ENCODE results near the gene PDCD1. TPM values are rescaled to one million over a fixed set of nuclear protein-coding genes. Genes with fewer than 3 reads are reported as not detected.

The PDCD1 gene
- total RNA-seq, 2 experiments from 2014 or later = 33.2 to 37.2 TPM

- Mint-ChIP-seq H3K27me3 (peaks cover 20% of the 10 kb centered on the region), H3K4me1 (peaks cover 74% of the 10 kb centered on the region), H3K27ac (no peak overlapping the region), H3K4me3 (no peak overlapping the region), H3K9me3 (ENCODE audit: low read depth) (peaks cover 12% of the 10 kb centered on the region), H3K36me3 (ENCODE audit: low read depth) (peaks cover 5% of the 10 kb centered on the region)
- DNase-seq = no peak
- ChIA-PET CTCF (interaction anchor here (1.0 to 3.7 kb wide), 3 partner anchors 7 to 180 kb away, joined by 3 to 33 read pairs (median 14); partner anchors contain the start of gene DTYMK), POLR2A (interaction anchor here (0.6 to 2.7 kb wide), 4 partner anchors 12 to 81 kb away, joined by 3 to 13 read pairs (median 4); no protein-coding TSS in a partner anchor)
- no peak for ATAC-seq
- intact Hi-C loops (cut with DNase I, micrococcal nuclease) = no loop called here
These were observed 8.3 kb upstream of the PDCD1 start for GRCh38 chr2:241866790-241867645.

GRCh38 chr2:241865957-241866789 is 7.5 kb upstream of the PDCD1 start:
- H3K9me3 Mint-ChIP-seq (ENCODE audit: low read depth) = peaks cover 12% of the 10 kb centered on the region
- ATAC-seq (no peak), DNase-seq (peak; percentile 70)
- POLR2A ChIA-PET = interaction anchor here (0.6 to 2.7 kb wide), 3 partner anchors 20 to 81 kb away, joined by 3 to 13 read pairs (median 3); no protein-coding TSS in a partner anchor
- H3K27me3 Mint-ChIP-seq = peaks cover 24% of the 10 kb centered on the region
- intact Hi-C loops (cut with DNase I, micrococcal nuclease) = no loop called here
- no peak overlapping the region for H3K4me3 Mint-ChIP-seq
- CTCF ChIA-PET = interaction anchor here (0.6 to 3.7 kb wide), 3 partner anchors 14 to 180 kb away, joined by 3 to 33 read pairs (median 3); partner anchors contain the start of gene DTYMK
- peaks cover 10% of the 10 kb centered on the region for H3K36me3 Mint-ChIP-seq (ENCODE audit: low read depth)
- peaks cover 80% of the 10 kb centered on the region for H3K4me1 Mint-ChIP-seq
- H3K27ac Mint-ChIP-seq = no peak overlapping the region

GRCh38 chr2:241865416-241865956 is 6.8 kb upstream of the PDCD1 start:
- DNase-seq (no peak), ATAC-seq (no peak)
- Mint-ChIP-seq H3K27ac (no peak overlapping the region), H3K36me3 (ENCODE audit: low read depth) (peaks cover 10% of the 10 kb centered on the region), H3K4me3 (no peak overlapping the region), H3K4me1 (peaks cover 83% of the 10 kb centered on the region), H3K9me3 (ENCODE audit: low read depth) (peaks cover 12% of the 10 kb centered on the region), H3K27me3 (peaks cover 24% of the 10 kb centered on the region)
- ChIA-PET CTCF (no interaction called here), POLR2A (no interaction called here)
- intact Hi-C loops (cut with DNase I, micrococcal nuclease) = no loop called here

DNA sequence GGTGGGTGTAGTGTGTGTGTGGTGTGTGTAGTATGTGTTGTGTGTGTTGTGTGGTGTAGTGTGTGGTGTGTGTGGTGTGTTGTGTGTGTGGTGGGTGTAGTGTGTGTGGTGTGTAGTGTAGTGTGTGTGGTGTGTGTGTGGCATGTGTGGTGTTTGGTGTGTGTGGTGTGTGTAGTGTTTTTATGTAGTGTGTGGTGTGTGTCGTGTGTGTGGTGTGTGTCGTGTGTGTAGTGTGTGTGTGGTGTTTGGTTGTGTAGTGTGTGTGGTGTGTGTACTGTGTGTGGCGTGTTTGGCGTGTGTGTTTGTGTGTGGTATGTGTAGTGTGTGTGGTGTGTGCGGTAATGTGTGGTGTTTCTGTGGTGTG is 6.1 kb upstream of the PDCD1 start:
- ChIA-PET POLR2A (no interaction called here), CTCF (no interaction called here)
- Mint-ChIP-seq H3K27me3 (peaks cover 24% of the 10 kb centered on the region), H3K4me1 (peaks cover 89% of the 10 kb centered on the region), H3K27ac (peak overlapping the region; percentile 43), H3K4me3 (no peak overlapping the region), H3K36me3 (ENCODE audit: low read depth) (peaks cover 10% of the 10 kb centered on the region), H3K9me3 (ENCODE audit: low read depth) (peaks cover 12% of the 10 kb centered on the region)
- ATAC-seq (no peak), DNase-seq (no peak)
- intact Hi-C loops (cut with DNase I, micrococcal nuclease) = loop anchor here (5.0 kb wide), 2 partner anchors 128 to 178 kb away; partner anchors contain the start of gene DTYMK (in 2 of the 2)

DNA sequence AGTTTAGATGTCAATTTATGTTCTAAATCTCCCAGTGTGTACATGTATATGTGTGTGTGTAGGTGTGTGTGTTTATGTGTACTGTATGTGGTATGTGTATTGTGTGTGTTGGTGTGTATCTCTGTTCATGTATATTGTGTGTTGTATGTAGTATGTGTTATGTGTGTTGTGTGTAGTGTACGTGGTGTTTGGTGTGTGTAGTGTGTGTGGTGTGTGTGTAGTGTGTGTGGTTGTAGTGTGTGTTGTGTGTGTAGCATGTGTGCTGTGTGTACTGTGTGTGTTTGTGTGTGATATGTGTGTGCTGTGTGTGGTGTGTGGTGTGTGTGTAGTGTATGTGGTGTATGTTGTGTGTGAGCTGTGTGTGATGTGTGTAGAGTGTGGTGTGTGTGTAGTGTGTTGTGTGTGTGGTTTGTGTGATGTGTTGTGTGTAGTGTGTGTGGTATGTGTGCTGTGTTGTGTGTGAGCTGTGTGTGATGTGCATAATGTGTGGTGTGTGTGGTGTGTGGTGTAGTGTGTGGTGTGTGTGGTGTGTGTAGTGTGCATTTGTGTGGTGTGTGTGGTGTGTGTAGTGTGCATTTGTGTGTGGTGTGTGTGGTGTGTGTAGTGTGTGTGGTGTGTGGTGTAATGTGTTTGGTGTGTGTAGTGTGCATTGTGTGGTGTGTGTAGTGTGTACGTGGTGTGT is 5.6 kb upstream of the PDCD1 start:
- peak overlapping the region; percentile 30 for H3K4me3 Mint-ChIP-seq
- POLR2A ChIA-PET = no interaction called here

GRCh38 chr2:241863536-241863954 is 4.9 kb upstream of the PDCD1 start:
- intact Hi-C loops (cut with DNase I, micrococcal nuclease) = loop anchor here (1.0 to 5.0 kb wide), 6 partner anchors 19 to 507 kb away; partner anchors contain the start of genes DTYMK (in 2 of the 2) and FARP2 (in 1 of the 2)
- Mint-ChIP-seq H3K36me3 (ENCODE audit: low read depth) (peaks cover 10% of the 10 kb centered on the region), H3K4me3 (peak overlapping the region; percentile 32), H3K9me3 (ENCODE audit: low read depth) (peaks cover 12% of the 10 kb centered on the region), H3K27ac (peak overlapping the region; percentile 89), H3K27me3 (peaks cover 24% of the 10 kb centered on the region), H3K4me1 (peaks cover 84% of the 10 kb centered on the region)
- POLR2A ChIA-PET = no interaction called here
- peak; percentile 87 for DNase-seq
- peak; percentile 47 for ATAC-seq
- CTCF ChIA-PET = no interaction called here

More for the DNA sequence above, 5.6 kb upstream of the PDCD1 start:
- ATAC-seq = no peak
- Mint-ChIP-seq H3K27me3 (peaks cover 24% of the 10 kb centered on the region), H3K36me3 (ENCODE audit: low read depth) (peaks cover 10% of the 10 kb centered on the region), H3K9me3 (ENCODE audit: low read depth) (peaks cover 12% of the 10 kb centered on the region), H3K4me1 (peaks cover 91% of the 10 kb centered on the region), H3K27ac (peak overlapping the region; percentile 89)
- no peak for DNase-seq
- intact Hi-C loops (cut with DNase I, micrococcal nuclease) = loop anchor here (5.0 kb wide), 2 partner anchors 127 to 177 kb away; partner anchors contain the start of gene DTYMK (in 2 of the 2)
- CTCF ChIA-PET = no interaction called here

DNA sequence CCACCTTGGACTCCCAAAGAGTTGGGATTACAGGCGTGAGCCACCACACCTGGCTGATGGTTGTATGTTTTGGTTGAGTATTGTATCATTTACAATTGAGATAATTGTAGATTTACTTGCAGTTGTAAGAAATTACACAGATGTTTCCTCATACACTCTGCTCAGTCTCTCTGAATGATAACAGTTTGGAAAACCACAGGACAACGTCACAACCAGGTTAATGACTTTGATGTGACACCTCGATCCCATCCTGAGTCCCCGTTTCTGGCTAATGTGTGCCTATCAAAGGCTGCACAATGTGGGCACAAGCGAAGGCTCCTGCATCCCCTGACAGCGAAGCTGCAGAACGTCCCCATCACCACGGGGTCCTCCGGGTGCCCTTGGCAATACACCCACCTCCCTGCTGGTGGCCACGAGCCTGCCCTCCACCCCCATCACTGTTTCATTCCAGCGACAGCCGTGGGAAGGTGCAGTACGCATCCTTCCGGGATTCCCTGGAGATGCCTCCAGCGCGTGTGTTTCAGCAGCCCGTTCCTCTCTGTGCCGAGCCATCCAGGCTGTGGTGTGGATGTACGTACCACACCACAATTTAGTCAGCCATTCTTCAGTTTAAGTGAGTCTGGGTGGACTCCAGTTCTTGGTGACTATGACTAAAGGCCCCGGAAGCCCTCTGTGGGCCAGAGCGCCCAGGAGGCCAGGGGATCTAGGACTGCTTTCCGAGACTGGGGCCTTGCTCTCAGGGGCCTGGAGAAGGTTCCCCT is 4.3 kb upstream of the PDCD1 start:
- Mint-ChIP-seq H3K4me3 (peak overlapping the region; percentile 32), H3K4me1 (peaks cover 78% of the 10 kb centered on the region), H3K27ac (peak overlapping the region; percentile 89), H3K36me3 (ENCODE audit: low read depth) (peaks cover 14% of the 10 kb centered on the region), H3K9me3 (ENCODE audit: low read depth) (peaks cover 12% of the 10 kb centered on the region), H3K27me3 (peaks cover 24% of the 10 kb centered on the region)
- DNase-seq (no peak), ATAC-seq (no peak)
- ChIA-PET CTCF (no interaction called here), POLR2A (interaction anchor here (0.6 kb wide), 1 partner anchor 18 kb away, joined by 13 read pairs; no protein-coding TSS in a partner anchor)
- intact Hi-C loops (cut with DNase I, micrococcal nuclease) = loop anchor here (1.0 to 5.0 kb wide), 6 partner anchors 19 to 507 kb away; partner anchors contain the start of genes DTYMK (in 2 of the 2) and FARP2 (in 1 of the 2)

DNA sequence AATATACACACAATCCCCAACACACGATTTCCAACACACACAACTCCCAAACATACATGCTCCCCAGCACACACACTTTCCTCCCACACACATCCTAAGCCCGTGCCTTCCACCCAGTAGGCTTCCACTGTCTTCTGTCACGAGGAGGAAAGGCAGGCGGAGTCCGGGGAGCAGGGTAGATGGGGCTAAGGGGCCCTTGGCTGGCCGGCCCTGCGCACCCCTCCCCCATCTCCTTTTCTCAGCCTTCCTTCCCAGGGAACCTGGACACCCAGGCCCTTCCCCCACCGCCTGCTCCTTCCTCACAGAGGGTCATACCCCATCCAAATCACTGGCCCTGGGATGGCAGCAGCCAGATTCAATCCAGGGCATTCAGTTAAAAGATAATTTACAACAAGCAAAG is 3.4 kb upstream of the PDCD1 start:
- no peak for ATAC-seq
- peaks cover 15% of the 10 kb centered on the region for H3K36me3 Mint-ChIP-seq (ENCODE audit: low read depth)
- intact Hi-C loops (cut with DNase I, micrococcal nuclease) = loop anchor here (2.0 to 5.0 kb wide), 4 partner anchors 73 to 175 kb away; partner anchors contain the start of gene DTYMK (in 2 of the 2)
- peak overlapping the region; percentile 95 for H3K27ac Mint-ChIP-seq
- ChIA-PET CTCF (no interaction called here), POLR2A (no interaction called here)
- H3K4me3 Mint-ChIP-seq = no peak overlapping the region
- no peak for DNase-seq
- peaks cover 12% of the 10 kb centered on the region for H3K9me3 Mint-ChIP-seq (ENCODE audit: low read depth)
- peaks cover 70% of the 10 kb centered on the region for H3K4me1 Mint-ChIP-seq
- H3K27me3 Mint-ChIP-seq = peaks cover 24% of the 10 kb centered on the region

DNA sequence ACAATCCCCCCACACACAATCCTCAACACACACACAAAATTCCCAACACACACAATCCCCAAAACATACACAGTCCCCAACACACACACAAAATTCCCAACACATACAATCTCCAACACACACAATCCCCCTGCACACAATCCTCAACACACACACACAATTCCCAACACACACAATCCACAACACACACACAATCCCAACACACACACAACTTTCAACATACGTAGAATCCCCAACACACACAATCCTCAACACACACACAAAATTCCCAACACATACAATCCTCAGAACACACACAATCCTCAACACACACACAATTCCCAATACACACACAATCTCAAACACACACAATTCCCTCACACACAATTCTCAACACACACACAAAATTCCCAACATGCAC is 2.6 kb upstream of the PDCD1 start:
- DNase-seq = no peak
- ChIA-PET CTCF (interaction anchor here (1.9 kb wide), 1 partner anchor 127 kb away, joined by 4 read pairs; the partner anchor contains the start of gene D2HGDH), POLR2A (no interaction called here)
- H3K27me3 Mint-ChIP-seq = peaks cover 24% of the 10 kb centered on the region
- H3K9me3 Mint-ChIP-seq (ENCODE audit: low read depth) = peaks cover 12% of the 10 kb centered on the region
- peaks cover 21% of the 10 kb centered on the region for H3K36me3 Mint-ChIP-seq (ENCODE audit: low read depth)
- H3K27ac Mint-ChIP-seq = peak overlapping the region; percentile 95
- no peak for ATAC-seq
- intact Hi-C loops (cut with DNase I, micrococcal nuclease) = loop anchor here (5.0 kb wide), 2 partner anchors 124 to 174 kb away; partner anchors contain the start of gene DTYMK (in 2 of the 2)
- H3K4me3 Mint-ChIP-seq = no peak overlapping the region
- peaks cover 73% of the 10 kb centered on the region for H3K4me1 Mint-ChIP-seq
